Neural progenitor cell (in vitro differentiated cells): ENCODE measurements around the gene CAPN10. TPM values are rescaled to one million over a fixed set of nuclear protein-coding genes. Genes with fewer than 3 reads are reported as not detected.

Experiments used
- DNase-seq: peaks from one replicate; pipeline ENCODE4 v3.0.0-alpha.2; 2016; ENCODE audit warnings: low spot score
- H2AFZ ChIP-seq: fragments of 200-600 bp; sonication (generic); replicated peaks from 2 replicates; pipeline ENCODE4 v1.6.1; 2016; ENCODE audit warnings: antibody characterized with exemption
- H3F3A ChIP-seq: fragments of 200-600 bp; sonication (generic); 2 replicates; pipeline ENCODE4 v1.6.1; 2016; ENCODE audit warnings: antibody characterized with exemption, low read depth
- H3K27ac ChIP-seq: fragments of 200-600 bp; sonication (generic); 2 replicates; pipeline ENCODE4 v1.5.1; 2016; ENCODE audit warnings: mild to moderate bottlenecking
- H3K27me3 ChIP-seq: fragments of 200-600 bp; sonication (generic); 2 replicates; pipeline ENCODE4 v1.6.1; 2016; ENCODE audit warnings: mild to moderate bottlenecking, moderate library complexity
- H3K36me3 ChIP-seq: fragments of 200-600 bp; sonication (generic); 2 replicates; pipeline ENCODE4 v1.5.1; 2016
- H3K4me1 ChIP-seq: fragments of 200-600 bp; sonication (generic); 2 replicates; pipeline ENCODE4 v1.6.1; 2016; ENCODE audit warnings: mixed run types
- H3K4me2 ChIP-seq: fragments of 200-600 bp; sonication (generic); 2 replicates; pipeline ENCODE4 v1.6.1; 2016
- H3K4me3 ChIP-seq: fragments of 200-600 bp; sonication (generic); 2 replicates; pipeline ENCODE4 v1.5.1; 2016
- H3K79me2 ChIP-seq: fragments of 200-600 bp; sonication (generic); 2 replicates; pipeline ENCODE4 v1.6.1; 2016; ENCODE audit warnings: low read depth
- H3K9ac ChIP-seq: fragments of 200-600 bp; sonication (generic); 2 replicates; pipeline ENCODE4 v1.6.1; 2016
- H3K9me3 ChIP-seq: fragments of 200-600 bp; sonication (generic); 2 replicates; pipeline ENCODE4 v1.5.1; 2016; ENCODE audit warnings: low read depth
- H4K20me1 ChIP-seq: fragments of 200-600 bp; sonication (generic); 2 replicates; pipeline ENCODE4 v1.6.1; 2016; ENCODE audit warnings: low read depth
- H3K27ac Mint-ChIP-seq: 3 replicates; pipeline ENCODE4 v1.8.0; 2021; ENCODE audit warnings: mixed read lengths
- H3K27me3 Mint-ChIP-seq: 2 replicates; pipeline ENCODE4 v1.8.0; 2022; ENCODE audit warnings: low read depth, mild to moderate bottlenecking, inconsistent platforms, moderate library complexity, mixed read lengths; ENCODE audit not compliant: insufficient read depth
- H3K36me3 Mint-ChIP-seq: 3 replicates; pipeline ENCODE4 v1.8.0; 2021; ENCODE audit warnings: mixed read lengths
- H3K4me1 Mint-ChIP-seq: 3 replicates; pipeline ENCODE4 v1.8.0; 2021; ENCODE audit warnings: mixed read lengths
- H3K4me3 Mint-ChIP-seq: 3 replicates; pipeline ENCODE4 v1.8.0; 2021; ENCODE audit warnings: mild to moderate bottlenecking, moderate library complexity, mixed read lengths
- H3K9me3 Mint-ChIP-seq: 3 replicates; pipeline ENCODE4 v1.8.0; 2020; ENCODE audit warnings: mixed read lengths
- EZH2 ChIP-seq: fragments of 200-600 bp; sonication (generic); IDR thresholded peaks from 2 replicates; pipeline ENCODE4 v1.6.1; 2017; ENCODE audit warnings: antibody characterized with exemption, mild to moderate bottlenecking, moderate library complexity
- EZH2phosphoT487 ChIP-seq: fragments of 200-600 bp; sonication (generic); IDR thresholded peaks from 2 replicates; pipeline ENCODE4 v1.6.1; 2017; ENCODE audit warnings: antibody characterized with exemption
- total RNA-seq: library from RNA; depleted of rRNA; stranded (reverse); fragments of >200 nt; gene quantifications from 2 replicates; pipeline ENCODE4 v1.2.3, GENCODE V29; 2015; ENCODE audit warnings: low replicate concordance
- TF ChIP-seq, protein P1 (sequence below): fragments of 200-600 bp; sonication (generic); IDR thresholded peaks from 2 replicates; pipeline ENCODE4 v1.5.1; 2017; ENCODE audit warnings: antibody characterized with exemption, mild to moderate bottlenecking

CAPN10 gene
- total RNA-seq, 1 donor from 2014 or later: 16.1 TPM

DNA sequence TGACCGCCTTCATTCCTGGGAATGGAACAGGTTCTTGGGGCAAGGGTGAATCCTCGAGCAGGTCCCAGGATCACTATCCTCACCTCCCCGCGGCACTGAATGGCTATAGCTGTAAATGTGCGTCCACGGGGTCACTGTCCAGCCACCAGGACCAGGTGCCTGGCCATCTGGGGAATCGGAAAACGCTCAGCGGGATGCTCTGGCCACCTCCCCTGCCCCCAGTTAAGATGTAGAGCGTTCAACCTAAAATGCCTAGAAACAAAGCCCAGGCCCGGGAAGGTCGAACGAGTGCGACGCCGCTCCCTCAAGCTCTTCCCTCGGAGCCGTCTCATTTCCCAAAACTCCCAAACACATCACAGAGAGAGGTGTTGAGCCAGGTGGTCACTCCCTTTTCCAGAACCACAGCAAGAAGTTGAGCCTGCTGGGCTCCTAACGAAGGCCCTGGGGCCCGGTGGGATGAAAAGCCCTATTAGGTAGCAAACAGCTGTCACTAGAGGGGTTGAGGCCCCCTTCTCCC lies 795 bp upstream of the CAPN10 start:
- TF ChIP-seq EZH2 (no peak), EZH2phosphoT487 (no peak)
- TF ChIP-seq, protein P1, sequence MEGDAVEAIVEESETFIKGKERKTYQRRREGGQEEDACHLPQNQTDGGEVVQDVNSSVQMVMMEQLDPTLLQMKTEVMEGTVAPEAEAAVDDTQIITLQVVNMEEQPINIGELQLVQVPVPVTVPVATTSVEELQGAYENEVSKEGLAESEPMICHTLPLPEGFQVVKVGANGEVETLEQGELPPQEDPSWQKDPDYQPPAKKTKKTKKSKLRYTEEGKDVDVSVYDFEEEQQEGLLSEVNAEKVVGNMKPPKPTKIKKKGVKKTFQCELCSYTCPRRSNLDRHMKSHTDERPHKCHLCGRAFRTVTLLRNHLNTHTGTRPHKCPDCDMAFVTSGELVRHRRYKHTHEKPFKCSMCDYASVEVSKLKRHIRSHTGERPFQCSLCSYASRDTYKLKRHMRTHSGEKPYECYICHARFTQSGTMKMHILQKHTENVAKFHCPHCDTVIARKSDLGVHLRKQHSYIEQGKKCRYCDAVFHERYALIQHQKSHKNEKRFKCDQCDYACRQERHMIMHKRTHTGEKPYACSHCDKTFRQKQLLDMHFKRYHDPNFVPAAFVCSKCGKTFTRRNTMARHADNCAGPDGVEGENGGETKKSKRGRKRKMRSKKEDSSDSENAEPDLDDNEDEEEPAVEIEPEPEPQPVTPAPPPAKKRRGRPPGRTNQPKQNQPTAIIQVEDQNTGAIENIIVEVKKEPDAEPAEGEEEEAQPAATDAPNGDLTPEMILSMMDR: no peak
- Mint-ChIP-seq H3K4me1 (peaks cover 40% of the 10 kb centered on the region), H3K36me3 (peaks cover 11% of the 10 kb centered on the region), H3K4me3 (peak overlapping the region; percentile 98), H3K9me3 (no peaks in the 10 kb centered on the region), H3K27ac (peak overlapping the region; percentile 95), H3K27me3 (no peaks in the 10 kb centered on the region)
- Histone ChIP-seq H4K20me1 (peaks cover 53% of the 10 kb centered on the region), H2AFZ (peak overlapping the region; percentile 91), H3K27me3 (no peaks in the 10 kb centered on the region), H3F3A (no peaks in the 10 kb centered on the region), H3K36me3 (no peaks in the 10 kb centered on the region), H3K4me2 (peak overlapping the region; percentile 91), H3K9me3 (no peaks in the 10 kb centered on the region), H3K4me3 (peak overlapping the region; percentile 90), H3K4me1 (peaks cover 19% of the 10 kb centered on the region), H3K27ac (no peak overlapping the region), H3K79me2 (peaks cover 87% of the 10 kb centered on the region), H3K9ac (peak overlapping the region; percentile 93)
- peak; percentile 36 for DNase-seq

DNA sequence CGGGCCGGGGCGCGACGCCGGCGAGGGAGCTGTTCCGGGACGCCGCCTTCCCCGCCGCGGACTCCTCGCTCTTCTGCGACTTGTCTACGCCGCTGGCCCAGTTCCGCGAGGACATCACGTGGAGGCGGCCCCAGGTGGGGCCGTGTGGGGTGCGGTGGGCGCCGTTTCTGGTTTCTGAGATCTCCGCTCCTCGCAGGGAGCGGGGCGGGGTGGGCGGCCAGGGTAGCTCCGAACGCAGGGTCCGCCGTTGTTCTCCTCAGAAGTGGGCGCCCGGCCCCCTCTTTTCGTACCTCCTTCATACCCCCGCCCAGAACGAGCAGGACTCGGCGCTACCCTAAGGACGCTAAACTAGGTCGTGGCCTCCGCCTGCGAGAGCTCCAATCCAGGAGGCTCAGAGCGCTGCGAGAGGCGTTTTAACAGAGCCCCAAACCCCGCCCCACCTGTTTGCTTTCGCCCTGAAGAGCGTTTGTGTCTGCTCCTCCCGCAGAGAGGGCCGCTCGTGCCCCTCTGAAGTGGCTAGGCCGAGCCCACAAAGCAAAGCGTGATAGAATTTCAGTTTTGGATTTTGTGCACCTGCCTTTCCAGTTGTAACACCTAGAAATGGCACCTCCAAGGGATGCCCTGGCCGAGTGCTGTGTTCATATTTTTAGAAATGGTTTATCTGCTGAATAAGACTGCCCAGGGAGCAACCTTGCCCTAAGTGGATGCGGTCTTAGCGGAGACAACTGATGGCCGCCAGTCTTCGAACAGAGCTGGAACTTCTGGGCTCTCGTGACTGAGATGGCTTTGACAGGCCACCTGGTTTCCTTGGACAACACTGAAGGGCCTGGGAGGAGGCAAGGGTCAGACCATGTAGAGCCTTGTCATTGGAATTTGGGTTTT lies 626 bp downstream of the CAPN10 start:
- no peaks in the 10 kb centered on the region for H3K27me3 Mint-ChIP-seq
- peaks cover 38% of the 10 kb centered on the region for H3K4me1 Mint-ChIP-seq
- Histone ChIP-seq H3K79me2 (peaks cover 77% of the 10 kb centered on the region), H3K27ac (no peak overlapping the region), H3K4me2 (peak overlapping the region; percentile 91), H4K20me1 (peaks cover 41% of the 10 kb centered on the region), H3K27me3 (no peaks in the 10 kb centered on the region), H3K9me3 (no peaks in the 10 kb centered on the region), H3K4me3 (peak overlapping the region; percentile 90), H3F3A (no peaks in the 10 kb centered on the region), H3K9ac (peak overlapping the region; percentile 64), H2AFZ (peak overlapping the region; percentile 91), H3K4me1 (peaks cover 19% of the 10 kb centered on the region), H3K36me3 (no peaks in the 10 kb centered on the region)
- H3K36me3 Mint-ChIP-seq: peaks cover 8% of the 10 kb centered on the region
- no peak overlapping the region for H3K27ac Mint-ChIP-seq
- peak; percentile 82 for DNase-seq
- H3K4me3 Mint-ChIP-seq: peak overlapping the region; percentile 95
- TF ChIP-seq, protein P1: no peak
- TF ChIP-seq EZH2: no peak
- no peak for TF ChIP-seq EZH2phosphoT487
- no peaks in the 10 kb centered on the region for H3K9me3 Mint-ChIP-seq

DNA sequence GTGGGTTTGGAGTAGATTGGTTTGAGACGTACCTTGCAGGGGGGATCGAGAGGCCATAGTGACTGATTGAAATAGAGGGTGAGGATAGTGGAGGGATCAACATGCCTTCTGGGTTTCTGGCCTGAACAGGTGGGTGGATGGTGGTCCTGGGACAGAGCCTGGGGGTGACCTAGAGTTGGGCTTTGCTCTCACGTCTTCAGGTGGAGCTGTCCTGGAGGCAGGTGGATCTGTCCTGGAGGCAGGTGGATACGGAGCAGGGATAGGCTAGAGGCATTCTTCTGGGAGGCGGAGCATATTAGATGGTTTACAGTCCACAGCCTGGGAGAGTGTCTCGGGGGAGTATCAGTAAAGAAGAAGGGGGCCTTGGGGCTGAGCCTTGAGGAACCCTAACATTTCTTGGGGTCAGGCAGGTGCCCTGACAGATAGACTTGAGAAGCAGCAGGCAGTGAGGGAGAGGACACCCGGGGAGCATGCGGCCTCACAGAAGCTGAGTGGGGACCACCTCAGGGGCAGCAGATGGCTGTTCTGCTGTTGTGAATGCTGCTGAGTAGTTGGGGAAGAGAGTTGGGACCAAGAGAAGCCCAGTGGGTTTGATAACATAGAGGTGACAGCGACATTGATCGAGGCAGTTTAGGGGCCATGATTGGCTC lies 1.6 kb downstream of the CAPN10 start:
- peak overlapping the region; percentile 15 for H3K27ac Mint-ChIP-seq
- H3K36me3 Mint-ChIP-seq: peaks cover 9% of the 10 kb centered on the region
- H3K79me2 ChIP-seq: peaks cover 68% of the 10 kb centered on the region
- no peaks in the 10 kb centered on the region for H3K9me3 Mint-ChIP-seq
- peaks cover 30% of the 10 kb centered on the region for H3K4me1 Mint-ChIP-seq
- no peak overlapping the region for H2AFZ ChIP-seq
- no peaks in the 10 kb centered on the region for H3K9me3 ChIP-seq
- H3K27me3 Mint-ChIP-seq: no peaks in the 10 kb centered on the region
- peak overlapping the region; percentile 95 for H3K4me3 Mint-ChIP-seq
- peaks cover 41% of the 10 kb centered on the region for H4K20me1 ChIP-seq
- H3K27me3 ChIP-seq: no peaks in the 10 kb centered on the region
- peak overlapping the region; percentile 18 for H3K9ac ChIP-seq
- TF ChIP-seq EZH2phosphoT487 (no peak), EZH2 (no peak)
- TF ChIP-seq, protein P1: no peak
- H3K4me2 ChIP-seq: peak overlapping the region; percentile 91
- no peaks in the 10 kb centered on the region for H3K36me3 ChIP-seq
- H3K4me1 ChIP-seq: peaks cover 19% of the 10 kb centered on the region
- no peak overlapping the region for H3K27ac ChIP-seq
- H3F3A ChIP-seq: no peaks in the 10 kb centered on the region
- DNase-seq: no peak
- H3K4me3 ChIP-seq: peak overlapping the region; percentile 90
